ENCODE measurements around the gene PORCN.

PORCN gene

GRCh38 chrX:48508400-48509244 is at the start of gene PORCN:
Gene PORCN, plus strand, starts transcription at chrX:48508992. Its CDS starts 829 bp downstream, at chrX:48509821.
- DNase-seq, result peak; percentile 77 to 83

- no peak for DNase-seq
Observed at GRCh38 chrX:48459483-48459882, 49.3 kb upstream of the PORCN start.

- DNase-seq, result no peak
Observed at GRCh38 chrX:48460031-48460430, 48.8 kb upstream of the PORCN start.

- DNase-seq, result no peak
Observed at GRCh38 chrX:48460606-48461005, 48.2 kb upstream of the PORCN start.

GRCh38 chrX:48461830-48462229 is 47.0 kb upstream of the PORCN start:
- DNase-seq, result no peak

- no peak for DNase-seq
Observed at GRCh38 chrX:48465336-48465933, 43.4 kb upstream of the PORCN start.

GRCh38 chrX:48466696-48467095 is 42.1 kb upstream of the PORCN start:
- no peak for DNase-seq

- no peak for DNase-seq
Observed at GRCh38 chrX:48467281-48467761, 41.5 kb upstream of the PORCN start.

- DNase-seq, result peak; percentile 12 to 47
Observed at GRCh38 chrX:48468247-48468671, 40.5 kb upstream of the PORCN start.

GRCh38 chrX:48468693-48469691 is 39.8 kb upstream of the PORCN start:
- peak; percentile 39 to 67 for DNase-seq

- DNase-seq, result no peak
Observed at GRCh38 chrX:48470110-48470832, 38.5 kb upstream of the PORCN start, which contains the start of gene SLC38A5. Gene SLC38A5, minus strand, starts transcription at chrX:48470260. Its CDS starts 2,336 bp downstream, at chrX:48467924.

GRCh38 chrX:48470833-48471118 is 38.0 kb upstream of the PORCN start:
- DNase-seq, result no peak

GRCh38 chrX:48471504-48471903 is 37.3 kb upstream of the PORCN start:
- DNase-seq, result no peak

- DNase-seq, result no peak
Observed at GRCh38 chrX:48472225-48472624, 36.6 kb upstream of the PORCN start.

- DNase-seq, result no peak
Observed at GRCh38 chrX:48472851-48473703, 35.7 kb upstream of the PORCN start.

GRCh38 chrX:48473704-48473990 is 35.1 kb upstream of the PORCN start:
- no peak for DNase-seq

- no peak for DNase-seq
Observed at GRCh38 chrX:48474127-48474526, 34.7 kb upstream of the PORCN start.

- DNase-seq, result no peak
Observed at GRCh38 chrX:48474581-48474980, 34.2 kb upstream of the PORCN start.

- peak in 1 of 2 donors; percentile 31 for DNase-seq
Observed at GRCh38 chrX:48475296-48475695, 33.5 kb upstream of the PORCN start.

GRCh38 chrX:48475774-48476577 is 32.8 kb upstream of the PORCN start, which contains the start of gene FTSJ1:
Gene FTSJ1, plus strand, starts transcription at chrX:48476199. Its CDS starts 1,849 bp downstream, at chrX:48478048.
- DNase-seq, result peak; percentile 94 to 95

GRCh38 chrX:48476919-48477318 is 31.9 kb upstream of the PORCN start:
- DNase-seq, result no peak
